Hypothalamus (tissue), 51 donors: ENCODE results near the gene CSNK1D.
"Not testable (repeated sequence)": the region's sequence is repeated elsewhere in the genome, so short reads cannot be mapped to it uniquely, and the experiment has no call there.

Experiments
- DNase-seq, 51 donors: peaks; one replicate each; lab custom pipeline; 2025; lab: John Stamatoyannopoulos, UW

Gene CSNK1D

DNA sequence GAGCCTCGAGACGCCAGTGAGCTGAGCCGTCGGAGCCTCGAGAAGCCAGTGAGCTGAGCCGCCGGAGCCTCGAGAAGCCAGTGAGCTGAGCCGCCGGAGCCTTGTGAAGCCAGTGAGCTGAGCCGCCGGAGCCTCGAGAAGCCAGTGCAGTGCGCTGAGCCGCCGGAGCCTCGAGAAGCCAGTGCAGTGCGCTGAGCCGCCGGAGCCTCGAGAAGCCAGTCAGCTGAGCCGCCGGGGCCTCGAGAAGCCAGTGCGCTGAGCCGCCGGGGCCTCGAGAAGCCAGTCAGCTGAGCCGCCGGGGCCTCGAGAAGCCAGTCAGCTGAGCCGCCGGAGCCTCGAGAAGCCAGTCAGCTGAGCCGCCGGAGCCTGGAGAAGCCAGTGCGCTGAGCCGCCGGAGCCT, 19.4 kb downstream of the CSNK1D start:
- not testable (repeated sequence) for DNase-seq

DNA sequence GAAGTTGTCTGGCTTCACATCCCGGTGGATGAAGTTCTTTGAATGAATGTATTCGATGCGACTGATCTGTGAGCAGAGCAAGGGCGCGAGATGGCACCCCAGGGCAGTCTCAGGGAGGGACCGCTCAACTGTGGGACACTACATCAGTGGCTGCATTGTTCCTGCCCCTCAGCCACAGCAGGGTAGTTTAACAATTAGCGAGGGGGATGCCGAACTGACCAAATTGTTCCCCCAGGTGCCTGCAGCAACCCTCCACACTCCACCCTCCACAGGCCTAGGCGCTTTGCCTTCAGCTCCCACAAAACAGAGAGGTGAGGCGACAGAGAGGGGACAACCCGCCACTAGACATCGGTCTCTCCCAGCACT, 20.3 kb downstream of the CSNK1D start:
- no peak for DNase-seq

DNA sequence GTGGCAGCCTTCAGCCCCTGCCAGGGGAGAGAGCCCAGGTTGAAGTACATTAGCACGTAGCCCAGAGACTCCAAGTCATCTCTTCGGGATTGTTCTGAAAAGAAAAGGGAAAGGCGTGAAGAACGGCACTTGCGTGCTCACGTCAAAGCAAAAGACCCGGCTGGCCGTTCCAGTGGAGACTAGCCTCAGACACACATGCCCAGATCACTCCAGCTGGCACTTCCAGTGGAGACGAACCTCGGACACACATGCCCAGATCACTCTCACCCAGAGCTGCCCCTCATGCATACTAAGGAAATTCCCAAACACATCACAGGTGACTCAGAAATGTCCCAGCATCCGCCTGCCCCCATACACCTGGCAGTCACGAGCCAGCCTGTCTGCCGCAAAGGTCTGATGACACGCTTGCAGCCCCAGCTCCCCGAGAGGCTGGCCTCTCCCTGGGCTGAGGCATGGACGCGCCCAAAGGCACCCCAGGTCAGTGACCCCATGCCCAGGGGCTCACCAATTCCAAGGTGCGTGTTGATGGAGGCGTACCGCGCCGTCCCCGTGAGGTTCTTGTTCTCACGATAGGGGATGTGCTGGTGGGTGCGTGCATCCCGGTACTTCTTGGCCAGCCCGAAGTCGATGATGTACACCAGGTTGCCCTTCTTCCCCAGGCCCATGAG, 20.9 kb downstream of the CSNK1D start:
- no peak for DNase-seq

DNA sequence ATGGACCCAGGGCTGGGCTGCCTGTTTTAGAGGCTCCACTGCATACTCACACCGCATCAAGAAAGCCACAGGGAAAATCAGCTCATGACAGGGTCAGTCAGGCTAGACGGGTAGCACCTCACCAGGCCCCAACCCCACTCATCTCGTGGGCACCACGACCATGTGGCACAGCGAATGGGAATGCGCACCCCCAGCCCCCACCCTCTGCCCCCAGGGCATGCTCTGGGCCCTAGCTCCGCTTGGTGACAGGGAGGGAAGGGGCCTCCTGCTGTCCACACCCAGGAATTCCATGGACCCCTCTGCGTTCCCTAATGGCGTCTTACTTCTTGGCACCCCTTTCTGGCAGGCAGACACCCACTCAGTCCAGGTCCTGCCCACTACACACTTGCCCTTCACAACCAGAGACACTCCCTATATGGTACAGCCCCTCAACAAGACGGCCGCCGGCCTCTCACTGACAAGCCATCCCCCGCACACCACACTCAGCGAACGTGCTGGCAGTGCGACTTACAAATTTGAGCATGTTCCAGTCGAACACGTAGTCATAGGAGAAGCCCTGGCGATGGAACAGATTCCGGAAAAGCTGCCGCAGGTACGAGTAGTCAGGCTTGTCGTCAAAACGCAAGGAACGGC, 22.5 kb downstream of the CSNK1D start:
- DNase-seq, result no peak

DNA sequence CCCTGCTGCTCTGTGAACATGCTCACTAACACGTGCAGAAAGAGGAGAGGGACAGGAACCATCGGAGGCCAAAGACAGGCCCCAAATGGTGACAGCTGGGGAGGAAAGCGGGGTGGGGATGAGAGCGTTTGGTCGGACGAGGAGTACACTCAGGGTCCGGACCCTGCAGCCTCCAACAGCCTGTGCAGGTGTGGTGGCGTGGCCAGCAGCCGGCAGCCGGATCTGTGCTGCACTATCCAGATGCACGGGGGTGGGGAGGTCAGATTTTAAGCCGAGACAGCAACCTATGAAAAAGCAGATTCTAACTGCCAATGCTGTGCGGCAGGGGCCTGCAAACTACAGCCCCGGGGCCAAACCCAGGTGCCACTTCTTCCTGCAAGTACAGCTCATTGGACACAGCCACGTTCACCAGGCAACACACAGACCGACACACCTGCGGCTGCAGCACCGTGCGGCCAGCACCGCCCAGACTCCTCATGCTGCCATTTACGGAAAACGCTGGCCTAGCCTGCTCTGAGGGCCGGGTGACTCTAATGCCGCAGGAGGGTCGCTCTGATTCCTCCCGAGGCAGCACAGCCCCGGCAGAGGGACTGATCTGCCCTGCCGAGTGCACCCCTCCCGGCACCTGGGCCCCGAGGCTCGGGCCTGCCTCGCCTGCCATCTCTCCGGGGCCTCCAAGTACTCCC, 23.5 kb downstream of the CSNK1D start:
- DNase-seq, result no peak

DNA sequence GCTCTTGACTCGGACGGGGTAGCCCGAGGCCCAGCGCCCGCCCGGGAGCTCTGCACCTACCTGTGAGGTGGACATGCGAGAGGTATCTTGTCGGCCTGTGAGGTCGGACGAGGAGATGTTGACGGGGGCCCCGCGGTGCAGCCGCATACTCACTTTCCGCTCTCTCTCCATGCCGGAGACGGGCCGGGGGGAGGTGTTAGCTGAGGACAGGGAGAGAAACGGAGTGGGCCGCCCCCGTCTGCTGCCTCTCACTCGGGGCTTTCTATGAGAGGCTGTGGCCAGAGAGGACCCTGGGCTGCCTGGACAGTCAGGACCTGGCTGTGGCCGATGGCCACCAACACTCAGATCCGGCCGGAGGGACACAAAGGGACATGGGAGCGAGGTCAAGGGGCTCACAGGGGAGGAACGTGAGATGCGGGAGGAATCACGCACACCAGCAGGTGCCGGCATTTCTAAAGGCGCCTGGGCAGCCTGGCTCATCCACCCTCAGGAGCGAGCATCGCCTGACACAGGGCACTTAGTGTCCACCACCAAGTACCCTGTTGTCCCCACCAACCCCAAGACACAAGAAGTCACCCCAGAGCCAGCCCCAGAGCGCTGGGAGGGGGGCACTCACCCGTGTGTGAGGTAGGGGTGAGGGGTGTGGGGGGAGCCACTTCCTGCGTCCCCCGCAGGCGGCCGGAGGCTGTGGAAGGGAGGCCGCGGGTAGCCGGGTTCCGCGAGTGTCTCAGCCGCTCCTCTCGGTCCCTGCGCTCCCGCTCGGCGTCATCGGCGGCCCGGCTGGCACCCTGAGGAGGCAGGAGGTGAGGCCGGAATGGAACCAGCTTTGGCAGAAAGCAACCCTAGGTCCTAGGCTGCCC, 24.5 kb downstream of the CSNK1D start:
- DNase-seq, result no peak

DNA sequence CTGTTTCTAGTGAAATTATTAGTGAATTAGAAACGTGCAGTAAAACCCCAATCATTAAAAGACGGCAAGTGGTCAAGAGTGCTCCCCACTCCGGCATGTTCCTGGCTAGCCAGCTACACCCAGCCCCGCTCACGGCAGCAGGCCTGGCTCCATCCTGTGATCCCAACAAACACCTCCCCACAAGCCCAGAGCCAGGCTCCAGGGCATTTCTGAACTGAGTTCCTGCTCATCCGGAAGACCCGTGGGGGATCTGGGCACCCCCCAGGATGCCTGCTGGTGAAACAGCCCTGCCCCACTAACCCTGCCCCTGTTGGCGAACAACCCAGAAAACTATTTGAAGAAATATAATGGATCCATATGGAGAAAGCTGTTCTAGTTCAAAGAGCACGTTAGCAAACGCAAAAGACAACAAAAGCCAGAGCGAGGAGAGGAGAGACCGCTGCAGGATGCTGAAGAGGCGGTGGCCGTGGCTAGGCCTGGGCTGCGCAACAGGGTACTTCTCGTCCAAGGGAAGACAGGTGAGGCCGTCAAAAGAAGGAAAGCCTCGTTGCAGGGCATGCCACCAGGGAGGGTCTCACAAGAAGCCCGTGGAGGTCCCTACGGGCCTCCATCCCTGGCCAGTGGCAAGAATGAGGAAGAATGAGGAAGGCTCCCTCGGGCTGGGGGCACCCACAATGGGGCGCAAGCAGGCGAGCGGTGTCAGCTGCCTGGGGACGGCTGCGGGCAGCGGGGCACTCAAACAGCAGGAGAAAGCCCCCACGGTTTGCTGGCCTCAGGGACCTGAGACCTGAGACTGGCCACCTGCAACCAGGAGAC, 25.4 kb downstream of the CSNK1D start:
- DNase-seq, result no peak

DNA sequence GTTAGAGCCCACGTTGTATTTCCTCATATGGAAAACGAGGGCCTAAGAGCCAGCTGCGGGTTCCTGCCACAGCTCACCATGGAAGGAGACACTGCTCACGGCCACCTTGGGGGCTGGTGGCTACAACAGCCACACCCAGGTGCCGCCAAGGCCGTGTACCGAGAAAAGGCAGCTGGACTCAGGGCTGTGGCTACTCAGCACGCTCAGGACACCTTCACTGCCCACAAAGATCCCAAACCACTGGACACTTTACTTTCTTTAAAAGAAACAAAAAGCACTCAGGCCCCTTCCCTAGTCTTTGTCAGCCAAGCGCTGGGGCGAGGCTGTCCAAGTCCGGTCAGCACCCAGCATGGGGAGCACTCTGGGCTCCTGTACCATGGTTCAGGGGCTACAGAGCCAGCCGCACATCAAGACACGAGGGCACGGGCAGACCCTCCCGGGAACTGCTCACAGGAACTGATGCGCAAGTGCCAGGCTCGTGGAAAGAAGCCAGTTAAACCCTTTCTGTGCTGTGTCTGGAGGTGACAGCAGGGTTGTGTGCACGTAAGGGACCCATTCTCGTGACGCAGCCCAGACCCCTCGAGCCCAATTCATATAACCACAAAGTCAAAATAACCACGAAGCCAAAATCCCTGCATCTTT, 26.2 kb downstream of the CSNK1D start:
- DNase-seq, result no peak

DNA sequence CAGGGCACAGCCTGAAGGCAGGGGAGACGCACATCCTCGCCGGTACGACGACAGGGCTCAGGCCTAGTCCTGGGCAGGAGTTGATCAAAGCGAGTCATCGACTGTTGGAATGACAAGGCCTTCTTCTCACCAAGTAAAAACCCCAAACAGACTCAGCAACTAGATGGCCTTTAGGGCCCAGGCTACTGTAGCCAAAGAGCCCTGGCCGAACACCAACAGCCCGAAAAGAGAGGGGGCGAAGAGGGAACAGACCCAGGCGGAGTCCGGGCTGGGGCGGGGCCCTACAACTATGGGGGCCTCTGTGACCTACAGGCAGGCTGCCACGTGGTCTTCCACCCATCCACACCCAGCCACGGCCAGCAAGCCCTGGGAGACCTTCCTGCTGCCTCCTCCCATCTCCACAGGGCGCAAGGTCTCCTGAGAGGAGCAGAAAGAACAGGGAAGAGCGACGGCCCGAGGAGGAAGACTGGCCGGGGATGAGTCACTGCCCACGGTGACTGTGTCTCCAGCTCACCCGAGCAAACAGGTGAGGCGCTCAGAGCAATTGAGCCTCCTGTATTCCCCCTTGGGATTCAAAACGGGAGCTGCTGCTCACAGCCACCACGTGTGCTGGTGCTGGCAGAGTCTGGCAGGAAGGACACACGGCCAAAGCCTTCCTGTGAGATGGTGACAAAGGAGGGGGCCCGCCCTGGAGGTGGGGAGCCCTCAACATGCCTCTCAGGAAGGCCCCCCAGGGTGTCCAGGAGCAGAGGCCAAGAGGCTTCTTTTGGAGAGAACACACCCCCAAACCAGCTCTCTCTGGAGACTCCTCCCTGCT, 26.9 kb downstream of the CSNK1D start:
- DNase-seq, result peak in 4 of 51 donors; percentile 25 to 35 (median 28)

DNA sequence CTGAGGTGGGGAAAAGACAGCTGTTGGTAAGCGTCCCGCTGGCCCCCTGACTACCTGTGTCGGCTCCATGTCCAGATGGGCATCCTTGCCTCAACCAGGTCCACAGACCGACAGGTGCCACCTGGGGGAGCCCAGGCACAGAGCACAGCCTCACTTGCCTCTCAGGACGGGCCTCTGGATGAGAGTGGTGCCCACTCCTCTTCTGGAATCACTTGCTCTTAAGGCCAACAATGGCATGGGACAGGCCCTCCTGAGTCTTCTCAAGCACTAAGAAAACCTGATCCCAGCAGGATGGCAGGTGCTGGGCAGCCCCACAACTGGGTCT, 27.5 kb downstream of the CSNK1D start:
- DNase-seq, result no peak

DNA sequence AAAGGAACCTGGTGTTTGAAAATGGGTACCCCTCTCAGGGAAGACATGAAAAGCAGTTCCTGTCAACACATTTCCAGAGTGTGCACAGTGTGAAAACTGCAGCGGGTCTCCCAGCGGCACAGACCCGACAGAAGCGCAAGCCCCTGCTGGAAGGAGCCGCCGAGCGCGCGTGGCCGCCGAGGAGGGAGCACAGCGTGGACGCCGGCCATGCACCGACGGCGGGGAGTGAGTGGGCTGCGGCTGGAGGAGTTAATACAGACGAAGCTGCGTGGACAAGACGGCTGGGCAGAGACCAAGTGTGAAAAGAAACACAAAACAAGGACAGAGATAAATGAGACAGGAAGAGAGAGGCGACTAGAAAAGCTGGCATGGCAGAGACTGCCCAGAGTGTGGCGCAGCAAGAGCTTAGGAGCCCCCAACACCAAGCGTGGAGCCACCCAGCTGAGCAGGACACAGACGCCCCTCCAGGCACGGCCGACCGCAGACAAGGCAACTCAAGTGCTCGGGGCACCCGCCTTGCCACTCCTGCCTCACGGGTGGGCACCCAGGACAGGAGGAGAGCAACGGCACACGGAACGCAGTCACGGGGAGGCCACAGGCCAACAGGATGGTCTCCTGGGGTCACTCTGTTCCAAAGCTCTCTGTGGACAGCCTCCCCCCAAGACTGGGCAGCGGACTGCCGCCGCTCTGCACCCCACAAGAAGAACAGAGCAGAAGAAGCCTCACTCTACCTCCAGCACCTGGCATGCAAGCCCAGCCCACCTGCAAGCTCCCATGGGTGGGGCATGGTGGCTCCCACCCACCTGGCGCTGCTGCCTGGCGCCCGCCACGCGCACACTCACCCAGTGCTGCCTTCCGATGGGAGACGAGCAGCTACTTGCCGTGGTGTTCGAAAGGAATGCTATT, 28.1 kb downstream of the CSNK1D start:
- DNase-seq, result no peak

DNA sequence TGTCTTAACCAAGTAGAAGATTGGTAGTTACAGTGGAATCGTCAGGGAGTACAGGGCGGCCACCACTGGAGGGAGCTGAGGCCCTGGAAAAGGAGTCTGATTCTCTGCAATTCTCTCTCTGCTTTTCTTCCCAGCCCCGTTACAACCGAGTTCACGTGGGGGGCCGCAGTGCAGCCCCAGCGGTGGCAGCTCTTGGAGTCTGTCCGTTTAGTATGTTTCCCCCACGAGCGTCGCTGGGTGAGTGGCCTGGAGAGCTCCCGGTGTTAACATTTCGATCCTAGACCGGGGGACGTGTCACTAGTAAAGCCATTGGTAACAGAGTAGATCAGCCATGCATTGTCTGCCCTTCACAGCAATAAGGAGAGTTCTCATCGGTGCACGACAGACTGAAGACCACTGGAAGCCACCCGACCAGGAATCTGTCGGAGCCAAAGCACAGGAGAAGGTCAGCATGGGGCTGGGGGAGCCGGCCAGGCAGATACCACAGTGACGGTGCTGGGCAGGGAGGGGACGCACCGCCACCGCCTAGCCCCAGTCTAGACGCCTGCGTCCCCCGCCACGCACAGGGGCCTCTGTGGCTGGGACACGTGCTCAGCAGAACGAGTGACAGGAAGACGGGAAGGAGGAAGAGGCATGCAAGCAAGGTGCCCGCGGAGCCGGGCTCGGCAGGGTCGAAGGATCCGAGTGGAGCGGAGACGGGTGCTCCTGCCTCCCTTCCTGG, 28.9 kb downstream of the CSNK1D start:
- peak in 14 of 51 donors; percentile 22 to 57 (median 34) for DNase-seq

DNA sequence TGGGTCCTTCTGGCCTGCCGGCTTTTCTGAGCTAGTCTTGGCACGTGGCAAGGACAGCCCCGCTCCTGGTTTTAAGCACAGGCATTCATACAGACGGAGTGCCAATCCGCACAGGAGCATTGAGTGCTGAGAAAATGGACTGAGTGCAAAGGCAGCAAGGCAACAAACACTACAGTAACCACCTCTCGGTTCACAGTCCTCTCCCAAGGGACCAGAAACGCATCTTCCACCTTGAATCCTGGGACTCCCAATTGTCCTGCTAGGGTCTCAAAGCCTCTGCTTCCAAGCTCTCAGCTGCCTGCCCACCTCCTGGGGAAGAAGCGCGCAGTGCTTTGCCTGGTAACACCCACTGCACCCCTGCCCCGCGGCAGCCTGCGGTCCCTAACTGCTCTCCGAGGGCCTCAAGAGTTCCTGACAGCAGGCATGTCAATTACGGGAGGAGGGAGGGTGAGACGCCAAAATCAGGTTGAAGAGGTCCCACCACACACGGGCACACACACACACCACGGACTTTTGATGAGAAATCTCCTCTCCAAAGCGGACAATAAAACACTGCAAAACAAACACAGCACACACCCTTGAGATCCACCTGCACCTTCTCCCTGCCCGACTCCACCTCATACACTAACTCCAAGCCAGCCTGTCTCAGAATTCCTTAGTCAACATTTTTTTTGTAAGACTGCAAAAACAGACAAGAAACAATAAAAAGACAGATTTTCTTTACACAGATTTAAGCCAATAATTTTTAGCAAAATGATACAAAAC, 29.7 kb downstream of the CSNK1D start:
- no peak for DNase-seq

DNA sequence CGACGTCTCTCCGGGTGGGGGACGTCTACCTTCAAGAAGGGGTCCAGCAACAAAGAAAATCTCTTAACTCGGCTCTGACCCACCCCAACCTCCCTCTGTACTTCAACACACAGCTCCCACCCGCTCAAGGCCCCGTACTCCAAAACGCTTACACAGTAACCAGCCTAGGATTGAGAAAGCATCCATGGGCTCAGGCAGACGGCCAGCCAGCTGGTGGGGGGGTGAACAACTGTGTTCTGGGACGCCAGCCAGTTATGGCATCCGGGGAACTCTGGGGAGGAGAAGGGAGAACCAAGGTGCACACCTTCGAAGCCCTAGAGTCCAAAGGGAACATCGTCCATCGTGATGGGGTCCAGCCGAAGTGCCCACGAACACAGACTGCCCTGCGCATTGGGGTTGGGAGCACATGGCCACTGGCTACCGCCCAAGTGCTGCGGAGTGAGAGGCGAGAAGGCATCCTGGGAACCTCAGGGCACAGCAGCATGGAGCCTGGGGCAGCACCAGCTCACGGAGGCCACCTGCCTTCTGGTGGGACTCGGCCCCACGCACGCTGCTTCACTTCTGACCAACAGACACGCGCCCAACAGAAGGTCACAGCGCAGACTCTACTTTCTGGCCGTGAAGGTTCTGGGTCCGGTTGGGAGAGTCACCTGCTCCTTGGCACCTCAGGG, 30.4 kb downstream of the CSNK1D start:
- DNase-seq, result peak in 48 of 51 donors; percentile 27 to 85 (median 66)

DNA sequence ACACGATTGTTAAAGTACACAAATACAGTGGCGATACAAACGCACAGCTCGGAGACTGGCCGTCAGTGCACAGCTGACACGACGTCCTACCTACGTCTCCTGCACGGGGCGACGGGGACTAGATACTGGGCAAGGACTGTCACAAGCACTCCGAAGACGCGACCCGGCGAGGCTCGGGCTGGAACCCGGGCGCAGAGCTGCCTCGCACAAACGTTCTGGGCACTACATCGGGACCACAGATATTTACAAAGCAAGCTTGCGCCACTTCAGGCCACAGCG, 30.9 kb downstream of the CSNK1D start:
- no peak for DNase-seq
